Neural cell (in vitro differentiated cells): ENCODE data around the gene CD101. TPM values are rescaled to one million over a fixed set of nuclear protein-coding genes. Genes with fewer than 3 reads are reported as not detected.

Experiments
- H2AFZ ChIP-seq: fragments of 200-600, 300-800 bp; sonication (generic), shearing (Covaris generic); 2 replicates; pipeline ENCODE4 v1.6.0; 2014; ENCODE audit warnings: low read depth, mild to moderate bottlenecking, antibody characterized with exemption, low read length, moderate library complexity
- H3F3A ChIP-seq: fragments of 200-600 bp; shearing (Covaris generic); 2 replicates; pipeline ENCODE4 v1.6.1; 2016; ENCODE audit warnings: mild to moderate bottlenecking, moderate library complexity, mixed read lengths, antibody characterized with exemption, low read length; ENCODE audit not compliant: insufficient read depth, poor library complexity, severe bottlenecking
- H3K27ac ChIP-seq: fragments of 200-600, 300-800 bp; sonication (generic), shearing (Covaris generic); 2 replicates; pipeline ENCODE4 v1.5.1; 2014; ENCODE audit warnings: mild to moderate bottlenecking, low read length, moderate library complexity
- H3K27me3 ChIP-seq: fragments of 300-800, 200-600 bp; sonication (generic), shearing (Covaris generic); 2 replicates; pipeline ENCODE4 v1.6.0; 2014; ENCODE audit warnings: mild to moderate bottlenecking, low read depth, low read length, moderate library complexity; ENCODE audit not compliant: insufficient read depth
- H3K36me3 ChIP-seq: fragments of 300-800, 200-600 bp; sonication (generic), shearing (Covaris generic); 2 replicates; pipeline ENCODE4 v1.5.1; 2014; ENCODE audit warnings: mild to moderate bottlenecking, antibody characterized with exemption, low read length, moderate library complexity; ENCODE audit not compliant: insufficient read depth
- H3K4me2 ChIP-seq: fragments of 300-800, 200-600 bp; sonication (generic), shearing (Covaris generic); 2 replicates; pipeline ENCODE4 v1.6.0; 2014; ENCODE audit warnings: mild to moderate bottlenecking, low read length
- H3K4me3 ChIP-seq: fragments of 300-800, 200-600 bp; sonication (generic), shearing (Covaris generic); 2 replicates; pipeline ENCODE4 v1.5.1; 2014; ENCODE audit warnings: mild to moderate bottlenecking, low read length, moderate library complexity
- H3K79me2 ChIP-seq: fragments of 200-600 bp; shearing (Covaris generic); replicated peaks from 2 replicates; pipeline ENCODE4 v1.6.0; 2014; ENCODE audit warnings: mild to moderate bottlenecking, low read length, moderate library complexity; ENCODE audit not compliant: insufficient read depth
- H3K9ac ChIP-seq: fragments of 300-800, 200-600 bp; sonication (generic), shearing (Covaris generic); 2 replicates; pipeline ENCODE4 v1.6.1; 2016; ENCODE audit warnings: mild to moderate bottlenecking, low read length, mixed read lengths
- H3K9me2 ChIP-seq: fragments of 200-600 bp; shearing (Covaris generic); 2 replicates; pipeline ENCODE4 v1.6.1; 2016; ENCODE audit warnings: mild to moderate bottlenecking, low read length, mixed read lengths; ENCODE audit not compliant: insufficient read depth
- H3K9me3 ChIP-seq: fragments of 200-600, 300-800 bp; sonication (generic), shearing (Covaris generic); 2 replicates; pipeline ENCODE4 v1.6.1; 2016; ENCODE audit warnings: mild to moderate bottlenecking, mixed run types, low read length, moderate library complexity, mixed read lengths
- H4K20me1 ChIP-seq: fragments of 200-600 bp; shearing (Covaris generic); 2 replicates; pipeline ENCODE4 v1.6.1; 2016; ENCODE audit warnings: mild to moderate bottlenecking, mixed run types; ENCODE audit not compliant: insufficient read depth
- CTCF ChIP-seq: fragments of 450-650 bp; IDR thresholded peaks from 2 replicates; pipeline ENCODE4 v1.5.1; 2014; ENCODE audit warnings: antibody characterized with exemption, mild to moderate bottlenecking, moderate library complexity; ENCODE audit not compliant: poor library complexity, severe bottlenecking
- EP300 ChIP-seq: fragments of 450-650 bp; conservative IDR thresholded peaks from 2 replicates; pipeline ENCODE4 v1.6.1; 2014; ENCODE audit warnings: antibody characterized with exemption, mild to moderate bottlenecking, moderate library complexity; ENCODE audit not compliant: poor library complexity, severe bottlenecking
- EZH2 ChIP-seq: fragments of 200-600, 300-800 bp; shearing (Covaris generic), sonication (generic); IDR thresholded peaks from 2 replicates; pipeline ENCODE4 v1.6.1; 2014; ENCODE audit warnings: antibody characterized with exemption, low read length, borderline replicate concordance, mild to moderate bottlenecking; ENCODE audit not compliant: insufficient read depth, poor library complexity, severe bottlenecking
- MXI1 ChIP-seq: fragments of 450-650 bp; conservative IDR thresholded peaks from 2 replicates; pipeline ENCODE4 v1.6.1; 2014; ENCODE audit warnings: antibody characterized with exemption, mild to moderate bottlenecking; ENCODE audit not compliant: poor library complexity, severe bottlenecking
- POLR2AphosphoS5 ChIP-seq: IDR thresholded peaks from 2 replicates; pipeline ENCODE4 v1.6.1; 2012
- RAD21 ChIP-seq: fragments of 450-650 bp; conservative IDR thresholded peaks from 2 replicates; pipeline ENCODE4 v1.6.1; 2014; ENCODE audit warnings: antibody characterized with exemption, mild to moderate bottlenecking, moderate library complexity
- REST ChIP-seq: IDR thresholded peaks from 2 replicates; pipeline ENCODE4 v1.6.1; 2012; ENCODE audit warnings: borderline replicate concordance
- SMC3 ChIP-seq: fragments of 450-650 bp; conservative IDR thresholded peaks from 2 replicates; pipeline ENCODE4 v1.6.1; 2014; ENCODE audit warnings: antibody characterized with exemption, mild to moderate bottlenecking, moderate library complexity; ENCODE audit not compliant: poor library complexity
- TAF1 ChIP-seq: IDR thresholded peaks from 2 replicates; pipeline ENCODE4 v1.6.1; 2012; ENCODE audit warnings: low read depth
- polyA plus RNA-seq: library from polyadenylated mRNA; depleted of rRNA; stranded (reverse); fragments of >200 nt; gene quantifications from 2 replicates; pipeline ENCODE4 v1.2.3, GENCODE V29; 2014

CD101 gene
- polyA plus RNA-seq, 1 donor from 2014 or later = 1.4 TPM

- Histone ChIP-seq H3K27ac (peak overlapping the region; percentile 34), H4K20me1 (no peaks in the 10 kb centered on the region)
Measured at GRCh38 chr1:117032266-117032665, 30.7 kb downstream of the CD101 start.

GRCh38 chr1:117032681-117033539 lies 31.4 kb downstream of the CD101 start:
- no peaks in the 10 kb centered on the region for H3F3A ChIP-seq

More at GRCh38 chr1:117032266-117032665, 30.7 kb downstream of the CD101 start:
- Histone ChIP-seq H3F3A (no peaks in the 10 kb centered on the region), H3K4me2 (no peak overlapping the region), H3K4me3 (no peak overlapping the region), H3K79me2 (no peaks in the 10 kb centered on the region), H3K9ac (no peak overlapping the region), H3K27me3 (no peaks in the 10 kb centered on the region), H3K9me3 (no peaks in the 10 kb centered on the region), H3K9me2 (no peaks in the 10 kb centered on the region), H3K36me3 (no peaks in the 10 kb centered on the region), H2AFZ (no peak overlapping the region)
- no peak for TF ChIP-seq EP300

GRCh38 chr1:117033772-117034171 lies 32.2 kb downstream of the CD101 start:
- H3K79me2 ChIP-seq = no peaks in the 10 kb centered on the region
- no peak overlapping the region for H3K4me2 ChIP-seq
- H4K20me1 ChIP-seq = no peaks in the 10 kb centered on the region
- no peak overlapping the region for H3K27ac ChIP-seq
- H3K4me3 ChIP-seq = no peak overlapping the region
- H3K9ac ChIP-seq = no peak overlapping the region
- H3K36me3 ChIP-seq = no peaks in the 10 kb centered on the region
- H3K9me3 ChIP-seq = no peaks in the 10 kb centered on the region
- no peaks in the 10 kb centered on the region for H3K9me2 ChIP-seq
- H3K27me3 ChIP-seq = no peaks in the 10 kb centered on the region
- H3F3A ChIP-seq = no peaks in the 10 kb centered on the region
- H2AFZ ChIP-seq = no peak overlapping the region
- TF ChIP-seq POLR2AphosphoS5 = no peak

More at GRCh38 chr1:117032681-117033539, 31.4 kb downstream of the CD101 start:
- H3K9me2 ChIP-seq = no peaks in the 10 kb centered on the region
- TF ChIP-seq POLR2AphosphoS5 = peak; percentile 9
- TF ChIP-seq SMC3 = no peak
- H3K9me3 ChIP-seq = no peaks in the 10 kb centered on the region
- H3K27me3 ChIP-seq = no peaks in the 10 kb centered on the region
- H3K4me2 ChIP-seq = no peak overlapping the region
- H3K79me2 ChIP-seq = no peaks in the 10 kb centered on the region
- H3K36me3 ChIP-seq = no peaks in the 10 kb centered on the region
- no peak overlapping the region for H3K4me3 ChIP-seq
- no peak overlapping the region for H2AFZ ChIP-seq
- H3K27ac ChIP-seq = peak overlapping the region; percentile 34
- no peak overlapping the region for H3K9ac ChIP-seq
- no peaks in the 10 kb centered on the region for H4K20me1 ChIP-seq

GRCh38 chr1:117034791-117035290 lies 33.3 kb downstream of the CD101 start:
- Histone ChIP-seq H3K79me2 (no peaks in the 10 kb centered on the region), H3K27ac (no peak overlapping the region), H3K4me2 (no peak overlapping the region), H3F3A (no peaks in the 10 kb centered on the region), H3K4me3 (no peak overlapping the region), H2AFZ (no peak overlapping the region), H3K27me3 (no peaks in the 10 kb centered on the region), H3K9me2 (no peaks in the 10 kb centered on the region), H3K9ac (no peak overlapping the region), H4K20me1 (no peaks in the 10 kb centered on the region), H3K9me3 (no peaks in the 10 kb centered on the region), H3K36me3 (no peaks in the 10 kb centered on the region)
- no peak for TF ChIP-seq SMC3
- no peak for TF ChIP-seq REST
- no peak for TF ChIP-seq CTCF
- no peak for TF ChIP-seq EP300
- TF ChIP-seq TAF1 = no peak
- TF ChIP-seq EZH2 = no peak
- no peak for TF ChIP-seq MXI1
- TF ChIP-seq RAD21 = no peak
- no peak for TF ChIP-seq POLR2AphosphoS5
